D721Med (cell line): ENCODE results near the gene KCNK15.

ENCODE experiments used
- DNase-seq: peaks from one replicate; pipeline ENCODE4 v3.0.0; 2011; ENCODE audit warnings: low spot score; ENCODE audit not compliant: insufficient read length
- FAIRE-seq: peaks from 2 replicates; lab custom pipeline; 2011; peaks lifted over from hg19 to GRCh38; lab: Jason Lieb, UNC
- TF ChIP-seq, protein P1 (sequence below): IDR thresholded peaks from 2 replicates; pipeline ENCODE4 v1.5.1; 2012; ENCODE audit warnings: mild to moderate bottlenecking, control low read depth; ENCODE audit not compliant: insufficient read depth; ENCODE audit errors: missing control alignments

Gene KCNK15

DNA sequence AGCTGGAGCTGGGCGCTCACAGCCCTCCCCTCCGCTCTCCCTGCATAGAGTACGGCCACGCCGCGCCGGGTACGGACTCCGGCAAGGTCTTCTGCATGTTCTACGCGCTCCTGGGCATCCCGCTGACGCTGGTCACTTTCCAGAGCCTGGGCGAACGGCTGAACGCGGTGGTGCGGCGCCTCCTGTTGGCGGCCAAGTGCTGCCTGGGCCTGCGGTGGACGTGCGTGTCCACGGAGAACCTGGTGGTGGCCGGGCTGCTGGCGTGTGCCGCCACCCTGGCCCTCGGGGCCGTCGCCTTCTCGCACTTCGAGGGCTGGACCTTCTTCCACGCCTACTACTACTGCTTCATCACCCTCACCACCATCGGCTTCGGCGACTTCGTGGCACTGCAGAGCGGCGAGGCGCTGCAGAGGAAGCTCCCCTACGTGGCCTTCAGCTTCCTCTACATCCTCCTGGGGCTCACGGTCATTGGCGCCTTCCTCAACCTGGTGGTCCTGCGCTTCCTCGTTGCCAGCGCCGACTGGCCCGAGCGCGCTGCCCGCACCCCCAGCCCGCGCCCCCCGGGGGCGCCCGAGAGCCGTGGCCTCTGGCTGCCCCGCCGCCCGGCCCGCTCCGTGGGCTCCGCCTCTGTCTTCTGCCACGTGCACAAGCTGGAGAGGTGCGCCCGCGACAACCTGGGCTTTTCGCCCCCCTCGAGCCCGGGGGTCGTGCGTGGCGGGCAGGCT, 4.6 kb downstream of the KCNK15 start:
- FAIRE-seq = no peak
- TF ChIP-seq, protein P1, sequence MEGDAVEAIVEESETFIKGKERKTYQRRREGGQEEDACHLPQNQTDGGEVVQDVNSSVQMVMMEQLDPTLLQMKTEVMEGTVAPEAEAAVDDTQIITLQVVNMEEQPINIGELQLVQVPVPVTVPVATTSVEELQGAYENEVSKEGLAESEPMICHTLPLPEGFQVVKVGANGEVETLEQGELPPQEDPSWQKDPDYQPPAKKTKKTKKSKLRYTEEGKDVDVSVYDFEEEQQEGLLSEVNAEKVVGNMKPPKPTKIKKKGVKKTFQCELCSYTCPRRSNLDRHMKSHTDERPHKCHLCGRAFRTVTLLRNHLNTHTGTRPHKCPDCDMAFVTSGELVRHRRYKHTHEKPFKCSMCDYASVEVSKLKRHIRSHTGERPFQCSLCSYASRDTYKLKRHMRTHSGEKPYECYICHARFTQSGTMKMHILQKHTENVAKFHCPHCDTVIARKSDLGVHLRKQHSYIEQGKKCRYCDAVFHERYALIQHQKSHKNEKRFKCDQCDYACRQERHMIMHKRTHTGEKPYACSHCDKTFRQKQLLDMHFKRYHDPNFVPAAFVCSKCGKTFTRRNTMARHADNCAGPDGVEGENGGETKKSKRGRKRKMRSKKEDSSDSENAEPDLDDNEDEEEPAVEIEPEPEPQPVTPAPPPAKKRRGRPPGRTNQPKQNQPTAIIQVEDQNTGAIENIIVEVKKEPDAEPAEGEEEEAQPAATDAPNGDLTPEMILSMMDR = no peak
- no peak for DNase-seq

DNA sequence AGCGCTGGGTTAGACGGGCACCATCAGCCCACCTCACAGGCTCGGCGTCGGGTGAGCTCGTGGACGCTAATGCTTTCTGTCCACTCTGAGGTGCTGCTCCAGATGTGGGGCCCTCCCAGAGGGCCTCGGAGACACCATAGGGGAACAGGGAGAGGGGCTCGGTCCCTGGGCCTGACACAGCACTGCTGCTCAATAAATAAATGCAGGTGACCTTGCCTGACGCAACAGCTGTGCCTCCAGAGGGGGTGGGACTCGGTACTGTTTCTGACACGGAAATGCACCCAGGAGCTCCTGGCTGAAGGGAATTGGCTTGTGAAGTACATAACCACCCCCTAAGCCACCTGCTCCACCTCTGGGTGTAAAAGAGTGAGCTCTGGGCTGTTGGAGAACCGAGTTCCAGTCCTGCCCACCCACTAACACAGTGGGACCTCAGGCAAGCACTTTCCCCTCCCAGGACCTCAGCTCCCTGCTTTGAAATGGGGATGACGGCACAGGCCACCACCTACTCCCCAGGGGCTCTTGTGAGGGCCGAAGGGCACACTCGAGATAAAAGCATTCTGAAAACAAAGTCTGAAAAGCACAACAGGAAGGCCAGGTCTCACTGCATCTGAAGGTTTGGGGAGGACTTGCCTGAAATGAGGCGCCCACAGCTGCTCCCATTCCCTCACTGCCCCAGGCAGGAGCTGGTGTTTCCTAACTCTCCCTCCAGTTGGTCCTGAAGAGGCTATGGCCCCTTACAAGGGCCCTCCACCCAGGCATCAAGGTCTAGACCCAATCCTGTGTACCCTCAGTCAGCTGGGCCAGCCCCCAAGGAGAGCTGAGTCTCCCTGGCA, 6.7 kb downstream of the KCNK15 start:
- TF ChIP-seq, protein P1 = no peak
- FAIRE-seq = no peak
- DNase-seq = no peak

DNA sequence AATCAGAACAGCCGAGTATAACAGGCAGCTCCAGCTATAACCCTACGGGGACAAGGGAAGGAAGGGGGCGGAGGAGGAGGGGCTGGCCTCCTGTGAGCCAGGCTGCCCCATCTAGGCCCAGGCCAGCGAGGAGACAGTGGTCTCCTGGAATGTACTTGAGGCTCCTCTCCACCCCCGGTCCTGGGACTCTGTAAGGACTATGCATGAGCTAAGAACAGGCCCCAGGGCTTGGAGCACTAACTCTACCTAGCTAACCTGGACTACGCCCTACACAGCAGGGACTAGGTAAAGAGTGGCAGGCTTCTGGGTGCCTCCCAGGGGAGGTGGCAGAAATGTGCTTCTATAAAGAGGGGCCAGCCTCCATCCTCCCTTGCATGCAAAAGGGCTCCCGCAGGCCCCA, 8.9 kb downstream of the KCNK15 start:
- TF ChIP-seq, protein P1 = no peak
- no peak for FAIRE-seq
- no peak for DNase-seq

DNA sequence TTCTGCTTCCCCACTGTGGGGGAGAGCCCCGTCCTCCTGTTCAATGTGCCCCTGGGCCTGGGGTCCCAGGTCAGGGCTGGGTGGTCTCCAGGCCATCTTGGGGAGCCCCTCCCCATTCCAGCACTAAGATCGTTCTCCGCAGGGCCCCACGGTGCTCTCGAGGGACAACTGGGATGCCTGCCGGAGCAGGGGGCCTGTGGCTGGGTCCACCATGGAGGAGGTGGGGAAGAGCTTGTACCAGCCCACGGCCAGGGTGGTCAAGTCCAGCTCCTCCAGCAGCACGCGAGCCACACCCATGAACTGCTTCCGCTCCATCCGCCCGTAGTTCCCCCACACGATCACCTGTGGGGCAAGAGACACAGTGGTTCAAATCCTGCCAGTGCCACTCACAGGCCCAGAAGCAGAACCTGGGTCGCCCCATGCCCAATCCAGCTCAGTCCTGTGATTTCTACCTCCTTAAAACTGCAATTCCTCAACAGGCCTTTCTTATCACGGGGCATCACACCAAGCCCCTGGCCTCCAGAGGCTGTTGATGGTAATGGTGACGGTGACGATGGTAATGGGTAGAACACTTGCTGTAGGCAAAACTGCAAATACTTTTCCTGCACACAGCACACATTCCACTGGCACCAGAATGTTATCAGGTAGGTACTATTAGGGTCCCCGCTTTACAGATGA, 10.5 kb downstream of the KCNK15 start:
- FAIRE-seq = no peak
- no peak for DNase-seq

DNA sequence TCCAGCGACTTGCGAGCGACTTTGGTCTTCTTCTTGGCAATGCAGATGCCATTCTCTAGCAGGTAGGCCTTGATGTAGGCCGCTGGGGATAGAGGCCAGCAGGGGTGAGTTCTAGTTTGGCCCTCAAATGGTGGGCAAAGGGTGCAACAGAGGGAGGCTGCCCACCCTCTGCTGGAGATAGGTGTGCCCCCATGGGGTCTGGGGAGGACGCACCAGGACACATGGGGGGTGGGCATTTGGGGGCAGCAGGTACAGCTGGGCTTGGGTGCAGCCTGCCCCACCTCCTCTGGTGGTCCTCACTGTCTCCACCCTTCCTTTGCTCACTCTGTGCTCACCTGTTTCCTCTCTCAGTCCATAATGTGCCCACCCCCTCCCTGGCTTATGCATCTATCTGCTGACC, 11.3 kb downstream of the KCNK15 start:
- TF ChIP-seq, protein P1 = no peak
- FAIRE-seq = no peak
- no peak for DNase-seq

More for the DNA sequence above, 10.5 kb downstream of the KCNK15 start:
- TF ChIP-seq, protein P1 = no peak

DNA sequence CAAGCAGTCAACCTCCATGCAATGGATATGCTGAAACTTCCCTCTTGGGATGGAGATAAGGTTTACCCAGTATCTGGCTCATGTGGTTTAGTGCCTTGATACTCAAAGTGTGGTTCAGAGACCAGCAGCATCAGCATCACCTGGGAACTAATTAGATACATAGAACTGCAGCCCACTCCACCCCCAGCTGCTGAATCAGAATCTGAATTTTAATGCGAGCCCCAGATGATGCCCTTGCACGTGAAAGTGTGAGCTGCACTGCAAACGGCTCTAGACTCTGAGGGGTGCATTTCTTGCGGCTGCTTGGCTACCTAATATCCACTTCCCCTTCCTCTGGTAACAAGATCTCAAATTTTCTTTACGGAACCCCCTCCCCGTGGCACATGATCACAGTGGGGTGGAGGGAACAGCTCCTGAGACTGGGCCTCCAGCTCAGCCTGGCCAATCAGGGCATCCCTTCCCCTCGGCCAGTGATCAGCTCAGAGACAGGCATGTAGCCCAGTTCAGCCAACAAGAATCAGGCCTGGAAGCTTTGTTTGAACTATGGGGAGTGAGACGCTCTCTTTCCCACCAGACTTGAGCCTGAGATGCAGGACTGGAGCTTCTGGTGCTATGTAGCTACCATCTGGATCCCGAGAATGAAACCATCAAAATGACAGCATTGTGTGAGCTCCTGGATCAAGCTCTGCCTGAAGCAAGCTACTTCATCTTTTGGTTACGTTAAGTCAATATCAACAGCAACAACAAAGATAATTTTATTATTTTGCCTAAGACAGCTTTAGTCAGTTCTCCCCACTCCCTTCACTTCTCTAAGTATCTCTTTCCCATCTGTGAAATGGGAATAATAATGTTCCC, 12.8 kb downstream of the KCNK15 start:
- no peak for DNase-seq
- TF ChIP-seq, protein P1 = no peak
- no peak for FAIRE-seq
